BLaER1 (cell line): ENCODE data around the gene NAGS.

ENCODE experiments used
- H3K27ac ChIP-seq: shearing (Covaris generic); formaldehyde crosslinking; 2 replicates; pipeline ENCODE4 v1.8.1; 2022
- H3K27me3 ChIP-seq: shearing (Covaris generic); formaldehyde crosslinking; 2 replicates; pipeline ENCODE4 v1.8.1; 2022
- H3K36me3 ChIP-seq: shearing (Covaris generic); formaldehyde crosslinking; 2 replicates; pipeline ENCODE4 v1.8.1; 2022
- H3K4me1 ChIP-seq: shearing (Covaris generic); formaldehyde crosslinking; 2 replicates; pipeline ENCODE4 v1.8.1; 2022
- H3K4me2 ChIP-seq: shearing (Covaris generic); formaldehyde crosslinking; 2 replicates; pipeline ENCODE4 v1.8.1; 2022
- H3K4me3 ChIP-seq: shearing (Covaris generic); formaldehyde crosslinking; 2 replicates; pipeline ENCODE4 v1.8.1; 2022
- H3K9ac ChIP-seq: shearing (Covaris generic); formaldehyde crosslinking; 2 replicates; pipeline ENCODE4 v1.8.1; 2022
- H3K9me3 ChIP-seq: shearing (Covaris generic); formaldehyde crosslinking; 2 replicates; pipeline ENCODE4 v1.8.1; 2022
- H4K20me1 ChIP-seq: shearing (Covaris generic); formaldehyde crosslinking; 2 replicates; pipeline ENCODE4 v1.8.1; 2022
- Cebpa-rat ChIP-seq: shearing (Covaris generic); IDR thresholded peaks from 2 replicates; pipeline ENCODE4 v1.8.1; 2022

The NAGS gene

DNA sequence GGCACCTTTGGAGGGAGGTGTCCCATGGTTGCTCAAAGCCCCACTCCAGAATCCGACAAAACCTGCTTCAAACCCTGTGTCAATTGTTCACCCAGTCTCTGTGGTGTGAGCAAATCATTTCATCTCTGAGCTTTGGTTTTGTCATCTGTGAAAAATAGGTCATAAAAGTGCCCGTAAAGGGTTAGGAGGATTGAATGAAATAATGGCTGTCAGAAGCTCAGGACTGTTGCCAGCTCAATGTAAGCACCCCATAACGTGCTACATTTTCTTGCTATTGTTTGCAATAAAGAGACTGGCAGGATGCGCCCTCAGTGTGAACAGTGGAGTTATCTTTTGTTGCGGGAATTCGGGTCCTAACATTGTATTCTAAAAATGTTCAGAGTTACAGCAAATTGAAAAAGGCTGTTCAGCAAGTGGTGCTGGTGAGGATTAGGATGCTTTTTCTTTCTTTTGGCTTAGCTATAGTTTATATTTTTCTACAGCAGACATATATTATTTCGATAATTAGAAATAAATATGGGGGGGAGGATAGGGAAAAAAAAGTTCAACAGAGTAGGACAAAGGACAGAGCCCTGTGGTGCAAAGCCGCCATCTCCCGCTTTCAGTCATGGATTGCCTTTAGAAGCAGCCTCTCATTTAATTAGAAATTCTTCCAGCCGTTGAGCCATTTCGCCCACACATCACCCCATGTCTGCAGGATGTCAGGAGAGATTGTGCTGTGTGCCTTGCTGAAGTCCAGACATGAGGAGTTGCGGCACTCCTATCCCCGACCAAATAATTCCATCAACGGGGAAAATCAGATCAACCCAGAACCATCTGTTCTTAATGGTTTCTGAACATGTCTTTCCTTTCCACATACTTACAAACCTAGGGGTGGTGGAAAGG is 29.8 kb upstream of the NAGS start:
- Histone ChIP-seq H4K20me1 (no peaks in the 10 kb centered on the region), H3K27ac (no peak overlapping the region), H3K4me1 (no peaks in the 10 kb centered on the region), H3K36me3 (no peaks in the 10 kb centered on the region), H3K4me3 (no peak overlapping the region), H3K9ac (no peak overlapping the region), H3K9me3 (no peaks in the 10 kb centered on the region), H3K4me2 (no peak overlapping the region), H3K27me3 (no peaks in the 10 kb centered on the region)
- no peak for TF ChIP-seq Cebpa-rat

DNA sequence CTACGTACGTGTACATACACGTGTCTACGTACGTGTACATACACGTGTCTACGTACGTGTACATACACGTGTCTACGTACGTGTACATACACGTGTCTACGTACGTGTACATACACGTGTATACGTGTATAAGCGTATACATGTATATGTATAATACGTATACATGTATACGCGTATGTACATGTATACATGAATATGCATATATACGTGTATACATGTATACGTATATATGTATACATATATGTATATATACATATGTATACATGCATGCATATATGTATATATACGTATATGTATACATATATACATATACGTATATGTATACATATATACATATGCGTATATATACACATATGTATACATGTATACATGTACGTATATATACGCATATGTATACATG is 28.5 kb upstream of the NAGS start:
- Histone ChIP-seq H3K4me3 (no peak overlapping the region), H3K9ac (no peak overlapping the region), H3K4me1 (no peaks in the 10 kb centered on the region), H3K36me3 (no peaks in the 10 kb centered on the region), H3K4me2 (no peak overlapping the region), H3K27ac (no peak overlapping the region), H3K27me3 (no peaks in the 10 kb centered on the region), H3K9me3 (no peaks in the 10 kb centered on the region), H4K20me1 (no peaks in the 10 kb centered on the region)
- TF ChIP-seq Cebpa-rat, result no peak

DNA sequence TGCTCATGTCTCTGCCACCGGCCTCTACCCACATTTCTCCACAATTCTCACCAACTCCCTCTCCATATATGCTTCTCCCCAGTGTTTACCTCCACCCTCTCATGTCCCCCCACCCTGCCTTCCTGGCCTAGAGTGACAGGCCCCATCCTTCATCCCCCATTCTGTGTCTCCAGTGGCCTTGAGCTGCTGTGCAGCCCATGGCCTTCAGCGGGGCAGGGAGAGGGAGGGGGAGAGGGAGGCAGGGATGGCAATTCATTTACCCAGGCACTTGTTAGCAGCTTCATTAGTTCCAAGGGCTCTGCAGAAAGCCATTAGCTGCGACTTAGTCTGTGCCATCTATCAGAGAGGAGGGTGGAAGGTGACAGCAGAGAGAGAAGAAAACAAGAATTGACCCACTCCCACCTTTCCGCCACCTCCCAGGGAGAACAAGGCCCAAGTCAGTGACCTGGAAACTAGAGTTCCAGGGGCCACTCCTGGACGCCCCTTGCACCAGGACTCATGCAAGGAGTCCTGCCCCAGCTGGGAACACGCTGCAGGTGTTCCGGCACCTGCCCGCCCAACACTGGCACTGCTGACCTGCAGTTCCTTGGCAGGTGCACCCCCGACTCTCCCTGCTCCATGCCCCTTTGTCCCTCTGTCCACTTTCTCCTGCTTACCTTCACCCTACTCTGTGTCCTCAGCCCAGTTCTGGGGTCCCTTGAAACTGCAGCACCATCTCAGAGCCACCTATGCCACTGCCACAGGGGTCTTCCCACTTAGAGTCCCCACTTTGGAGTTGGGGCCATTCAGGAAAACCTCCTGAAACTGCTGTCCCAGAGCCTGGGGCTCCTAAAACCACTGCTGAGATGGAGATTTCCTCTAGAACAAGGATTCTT is 27.2 kb upstream of the NAGS start:
- no peak overlapping the region for H3K4me2 ChIP-seq
- H4K20me1 ChIP-seq, result no peaks in the 10 kb centered on the region
- H3K9ac ChIP-seq, result no peak overlapping the region
- no peak for TF ChIP-seq Cebpa-rat
- peaks cover 2% of the 10 kb centered on the region; the same call in 1 of the 2 replicates for H3K27me3 ChIP-seq
- H3K36me3 ChIP-seq, result no peaks in the 10 kb centered on the region
- H3K27ac ChIP-seq, result no peak overlapping the region
- no peak overlapping the region for H3K4me3 ChIP-seq
- no peaks in the 10 kb centered on the region for H3K4me1 ChIP-seq
- no peaks in the 10 kb centered on the region for H3K9me3 ChIP-seq

DNA sequence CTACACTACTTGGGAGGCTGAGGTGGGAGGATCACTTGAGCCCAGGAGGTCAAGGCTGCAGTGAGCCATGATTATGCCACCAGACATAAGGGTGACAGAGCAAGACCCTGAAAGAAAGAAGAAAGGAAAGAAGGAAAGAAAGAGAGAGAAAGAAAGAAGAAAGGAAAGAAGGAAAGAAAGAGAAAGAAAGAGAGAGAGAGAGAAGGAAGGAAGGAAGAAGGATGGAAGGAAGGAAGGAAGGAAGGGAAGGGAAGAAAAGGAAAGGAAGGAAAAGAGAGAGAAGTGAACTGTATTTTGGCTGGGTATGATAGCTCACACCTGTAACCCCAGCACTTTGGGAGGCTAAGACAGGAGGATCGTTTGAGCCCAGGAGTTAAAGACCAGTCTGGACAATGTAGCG is 26.3 kb upstream of the NAGS start:
- no peaks in the 10 kb centered on the region for H3K9me3 ChIP-seq
- no peak overlapping the region for H3K4me3 ChIP-seq
- H3K27ac ChIP-seq, result no peak overlapping the region
- no peaks in the 10 kb centered on the region for H3K36me3 ChIP-seq
- no peaks in the 10 kb centered on the region for H4K20me1 ChIP-seq
- no peak overlapping the region for H3K4me2 ChIP-seq
- no peaks in the 10 kb centered on the region for H3K4me1 ChIP-seq
- TF ChIP-seq Cebpa-rat, result no peak
- H3K9ac ChIP-seq, result no peak overlapping the region
- peaks cover 11% of the 10 kb centered on the region for H3K27me3 ChIP-seq

DNA sequence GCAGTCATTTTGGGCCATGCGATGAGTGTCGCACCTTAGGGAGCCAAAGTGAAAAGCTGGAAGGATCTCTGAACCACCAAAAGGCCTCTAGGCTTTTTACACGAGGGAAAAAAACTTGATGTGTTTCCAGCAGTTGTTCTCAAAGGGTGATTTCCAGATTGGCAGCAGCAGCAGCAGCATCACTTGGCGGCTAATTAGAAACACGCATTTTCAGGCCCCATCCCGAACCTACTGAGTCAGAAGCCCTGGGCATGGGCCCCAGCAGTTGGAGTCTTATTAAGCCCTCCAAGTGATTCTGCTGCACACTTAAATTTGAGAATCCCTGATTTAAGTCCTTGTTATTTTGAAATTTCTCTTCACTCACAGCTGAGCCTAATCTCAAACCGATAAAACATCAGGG is 25.4 kb upstream of the NAGS start:
- H3K27ac ChIP-seq, result no peak overlapping the region
- no peak for TF ChIP-seq Cebpa-rat
- 0 out of 2 replicates have a peak, but pooled peaks cover 8% of the 10 kb centered on the region for H3K4me1 ChIP-seq
- H3K4me3 ChIP-seq, result no peak overlapping the region
- no peaks in the 10 kb centered on the region for H4K20me1 ChIP-seq
- H3K9ac ChIP-seq, result no peak overlapping the region
- peaks cover 20% of the 10 kb centered on the region for H3K27me3 ChIP-seq
- no peak overlapping the region for H3K4me2 ChIP-seq
- H3K9me3 ChIP-seq, result no peaks in the 10 kb centered on the region
- no peaks in the 10 kb centered on the region for H3K36me3 ChIP-seq

DNA sequence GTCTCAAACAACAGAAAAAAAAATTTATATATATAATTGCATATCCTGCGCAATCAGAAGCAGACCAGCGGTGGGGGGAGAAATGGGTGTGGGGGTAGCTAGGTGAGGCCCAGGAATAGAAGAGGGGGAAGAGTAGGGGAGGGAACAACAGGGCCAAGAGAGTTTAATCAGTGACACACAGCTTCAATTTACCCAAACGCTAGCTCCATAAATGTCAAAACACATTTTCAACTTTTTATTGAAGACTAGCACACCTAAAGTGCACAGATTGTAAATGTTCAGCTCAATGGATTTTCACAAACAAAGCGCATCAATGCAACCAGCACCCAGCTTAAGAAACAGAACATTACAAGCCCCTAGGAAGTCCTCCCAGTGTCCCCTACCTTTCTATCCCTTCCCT is 24.8 kb upstream of the NAGS start:
- Histone ChIP-seq H3K27ac (no peak overlapping the region), H3K4me2 (no peak overlapping the region), H3K9me3 (no peaks in the 10 kb centered on the region), H3K9ac (no peak overlapping the region), H4K20me1 (no peaks in the 10 kb centered on the region), H3K4me1 (0 out of 2 replicates have a peak, but pooled peaks cover 8% of the 10 kb centered on the region), H3K4me3 (no peak overlapping the region), H3K36me3 (no peaks in the 10 kb centered on the region), H3K27me3 (peaks cover 27% of the 10 kb centered on the region)
- no peak for TF ChIP-seq Cebpa-rat

DNA sequence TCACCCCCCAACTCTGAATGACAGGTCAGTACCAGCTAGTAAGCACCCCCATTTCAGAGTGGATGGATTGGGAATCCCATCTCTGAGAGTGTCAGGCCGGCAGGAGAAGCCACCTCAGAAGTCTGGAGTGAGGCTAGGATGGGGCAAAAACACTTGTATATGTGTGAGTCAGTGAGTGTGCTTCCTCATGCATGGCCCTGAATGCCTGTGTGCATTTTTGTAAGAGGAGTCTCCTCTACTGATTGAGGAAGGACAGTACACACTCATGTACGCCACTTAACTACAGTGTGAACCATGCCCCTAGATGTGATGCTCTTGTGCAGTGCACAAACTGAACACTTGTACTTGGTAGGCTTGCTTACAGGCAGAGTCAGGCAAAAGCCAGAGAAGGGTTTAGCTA is 22.3 kb upstream of the NAGS start:
- TF ChIP-seq Cebpa-rat, result no peak
- Histone ChIP-seq H4K20me1 (no peaks in the 10 kb centered on the region), H3K4me1 (0 out of 2 replicates have a peak, but pooled peaks cover 8% of the 10 kb centered on the region), H3K9ac (no peak overlapping the region), H3K27ac (no peak overlapping the region), H3K4me2 (no peak overlapping the region), H3K36me3 (no peaks in the 10 kb centered on the region), H3K9me3 (no peaks in the 10 kb centered on the region), H3K4me3 (no peak overlapping the region), H3K27me3 (peaks cover 34% of the 10 kb centered on the region)

DNA sequence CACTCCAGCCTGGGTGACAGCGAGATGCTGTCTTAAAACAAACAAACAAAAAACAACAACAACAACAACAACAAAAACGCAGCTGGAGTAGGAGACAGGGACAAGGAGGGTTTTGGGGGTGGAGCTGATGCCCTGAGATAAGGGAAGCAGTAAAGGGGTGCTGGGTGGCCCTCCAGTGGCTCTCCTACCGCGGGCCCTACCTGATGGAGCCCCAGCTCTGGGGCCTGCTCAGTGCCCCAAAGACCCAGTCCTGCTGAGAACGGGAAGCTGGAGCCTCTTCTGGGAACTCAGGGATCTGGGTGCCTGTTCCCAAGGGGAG is 21.3 kb upstream of the NAGS start:
- H3K9ac ChIP-seq, result no peak overlapping the region
- H3K27me3 ChIP-seq, result peaks cover 34% of the 10 kb centered on the region
- no peaks in the 10 kb centered on the region for H3K9me3 ChIP-seq
- no peaks in the 10 kb centered on the region for H3K36me3 ChIP-seq
- H3K4me3 ChIP-seq, result peak overlapping the region; percentile 53; the same call in 1 of the 2 replicates
- peak overlapping the region; percentile 55 for H3K4me2 ChIP-seq
- no peak overlapping the region for H3K27ac ChIP-seq
- 0 out of 2 replicates have a peak, but pooled peaks cover 8% of the 10 kb centered on the region for H3K4me1 ChIP-seq
- H4K20me1 ChIP-seq, result no peaks in the 10 kb centered on the region
- TF ChIP-seq Cebpa-rat, result no peak

DNA sequence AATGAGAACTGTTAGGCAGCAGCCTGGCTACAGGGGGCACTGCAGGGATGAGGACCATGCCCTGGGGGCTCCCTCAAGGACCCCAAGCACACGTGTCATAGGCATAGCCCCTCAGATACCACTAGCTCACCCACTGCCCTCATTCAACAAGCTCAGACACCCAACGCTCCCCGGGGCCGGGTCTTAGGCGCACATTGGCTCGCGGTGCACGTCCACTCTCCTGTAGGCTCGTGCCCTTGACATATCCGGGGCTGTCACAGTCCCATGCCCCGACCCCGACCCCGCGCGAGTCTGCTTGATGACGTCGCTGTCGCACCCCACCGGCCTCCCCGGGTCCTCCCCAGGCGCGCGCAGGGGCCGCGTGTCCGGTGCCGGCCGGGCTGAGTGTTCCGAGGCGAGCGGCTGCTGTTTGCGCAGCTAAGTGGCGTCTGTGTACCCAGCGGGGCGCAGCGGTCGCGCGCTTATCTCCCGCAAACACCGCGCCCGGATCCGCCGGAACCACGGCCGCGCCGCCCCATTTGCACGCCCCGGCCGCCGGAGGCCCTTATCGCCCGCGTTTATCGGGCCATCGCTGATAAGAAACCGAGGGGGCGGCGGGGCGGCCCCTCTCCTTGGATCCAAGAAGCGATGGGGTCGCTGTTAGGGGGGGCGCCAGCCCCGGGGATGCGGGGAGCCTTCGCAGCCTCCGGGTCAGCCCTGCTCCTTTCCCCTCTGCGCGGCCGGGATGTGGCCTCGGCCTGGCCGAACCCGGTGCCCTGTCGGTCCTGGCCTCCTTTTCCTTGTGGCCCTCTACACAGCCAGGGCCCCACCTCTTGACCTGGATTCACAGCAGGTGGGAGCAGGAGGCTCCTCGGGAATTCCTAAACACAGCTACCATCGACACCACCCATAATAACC is 20.7 kb upstream of the NAGS start:
- H4K20me1 ChIP-seq, result no peaks in the 10 kb centered on the region
- no peak for TF ChIP-seq Cebpa-rat
- peak overlapping the region; percentile 55 for H3K4me2 ChIP-seq
- no peaks in the 10 kb centered on the region for H3K9me3 ChIP-seq
- H3K27me3 ChIP-seq, result peaks cover 34% of the 10 kb centered on the region
- H3K9ac ChIP-seq, result no peak overlapping the region
- H3K36me3 ChIP-seq, result no peaks in the 10 kb centered on the region
- 0 out of 2 replicates have a peak, but pooled peaks cover 8% of the 10 kb centered on the region for H3K4me1 ChIP-seq
- H3K27ac ChIP-seq, result no peak overlapping the region
- H3K4me3 ChIP-seq, result peak overlapping the region; percentile 53
